Stimulated activated CD4-positive, alpha-beta T cell treated with anti-CD3 and anti-CD28 coated beads, Interleukin-12 subunit alpha, Interleukin-12 subunit beta, amount 100 ng/mL, for 24 hours (primary cell): ENCODE data around the gene SNX5.
"Not testable (repeated sequence)": the region's sequence is repeated elsewhere in the genome, so short reads cannot be mapped to it uniquely, and the experiment has no call there.

Experiments used
- DNase-seq, 2 experiments: peaks; one replicate each; pipeline ENCODE4 v3.0.0-alpha.2; 2020; ENCODE audit warnings: low read depth in 2 of 2

SNX5 gene

DNA sequence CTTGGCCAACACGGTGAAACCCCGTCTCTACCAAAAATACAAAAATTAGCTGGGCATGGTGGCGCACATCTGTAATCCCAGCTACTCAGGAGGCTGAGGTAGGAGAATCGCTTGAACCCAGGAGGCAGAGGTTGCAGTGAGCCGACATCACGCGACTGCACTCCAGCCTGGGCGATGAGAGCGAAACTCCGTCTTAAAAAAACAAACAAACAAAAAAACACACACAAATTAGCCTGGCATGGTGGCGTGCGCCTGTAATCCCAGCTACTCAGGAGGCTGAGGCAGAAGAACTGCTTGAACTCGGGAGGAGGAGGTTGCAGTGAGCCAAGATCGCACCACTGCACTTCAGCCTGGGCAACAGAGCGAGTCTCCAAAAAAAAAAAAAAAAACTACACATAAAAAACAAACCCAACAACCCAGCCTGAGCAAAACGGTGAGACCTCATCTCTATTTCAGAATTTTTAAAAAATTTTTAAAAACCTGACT is 8.2 kb downstream of the SNX5 start:
- not testable (repeated sequence) for DNase-seq

DNA sequence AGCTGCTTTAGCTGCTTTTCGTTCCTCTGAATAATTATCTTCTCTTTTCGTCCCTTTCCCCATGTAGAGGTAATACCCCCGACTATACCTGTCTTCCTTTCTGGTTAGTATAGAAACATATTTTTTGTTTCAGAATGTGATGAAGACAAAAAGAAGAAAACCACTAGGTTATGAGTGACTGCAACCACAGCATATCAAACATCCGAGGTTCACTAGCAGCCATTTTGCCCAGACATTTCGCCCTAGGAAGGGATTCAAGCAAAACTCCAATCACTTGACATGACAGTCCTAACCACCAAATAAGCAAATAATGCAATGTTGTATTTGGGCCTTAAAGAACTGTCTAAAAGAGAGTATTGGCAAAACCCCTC is 9.4 kb downstream of the SNX5 start:
- DNase-seq: no peak

DNA sequence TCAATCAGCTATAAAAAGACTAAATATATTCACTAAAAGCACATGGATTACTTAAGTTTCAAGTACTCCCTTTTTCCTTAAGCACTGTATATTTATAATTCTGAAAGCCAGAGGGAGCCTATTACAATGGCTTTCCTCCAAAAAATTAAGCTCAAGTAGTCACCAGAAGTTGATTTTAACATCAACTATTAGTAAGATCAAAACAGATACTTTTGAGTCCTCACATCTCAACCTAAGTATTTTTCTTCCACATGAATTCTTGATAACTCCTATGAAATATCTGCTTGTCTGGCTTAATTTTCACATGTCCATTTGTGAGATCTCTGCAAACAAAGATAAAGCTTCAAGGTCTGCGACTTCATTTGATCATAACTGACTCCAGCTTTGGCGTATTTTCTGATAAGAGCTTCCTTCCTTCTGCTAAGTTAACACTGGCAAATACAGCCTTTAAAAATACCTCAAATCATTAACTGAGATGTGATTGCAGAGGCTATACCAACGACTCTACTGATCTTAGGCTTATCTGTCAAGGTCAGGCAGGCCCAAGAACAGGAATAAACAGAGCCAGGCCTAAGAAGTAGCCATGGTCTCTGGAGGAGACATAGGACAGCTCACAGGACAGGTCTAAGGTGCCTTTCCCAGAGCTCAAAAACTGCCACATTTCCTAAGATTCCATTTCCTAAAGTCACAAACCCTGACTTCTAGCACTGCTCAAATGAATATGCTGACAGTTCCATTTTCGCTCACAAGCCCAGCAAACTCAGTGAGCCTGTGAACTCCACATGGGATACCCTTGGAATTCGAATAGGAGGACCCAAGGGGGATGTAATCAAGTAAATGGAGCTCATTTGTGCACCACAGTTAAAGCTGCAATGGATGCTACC is 10.0 kb downstream of the SNX5 start:
- DNase-seq: no peak

DNA sequence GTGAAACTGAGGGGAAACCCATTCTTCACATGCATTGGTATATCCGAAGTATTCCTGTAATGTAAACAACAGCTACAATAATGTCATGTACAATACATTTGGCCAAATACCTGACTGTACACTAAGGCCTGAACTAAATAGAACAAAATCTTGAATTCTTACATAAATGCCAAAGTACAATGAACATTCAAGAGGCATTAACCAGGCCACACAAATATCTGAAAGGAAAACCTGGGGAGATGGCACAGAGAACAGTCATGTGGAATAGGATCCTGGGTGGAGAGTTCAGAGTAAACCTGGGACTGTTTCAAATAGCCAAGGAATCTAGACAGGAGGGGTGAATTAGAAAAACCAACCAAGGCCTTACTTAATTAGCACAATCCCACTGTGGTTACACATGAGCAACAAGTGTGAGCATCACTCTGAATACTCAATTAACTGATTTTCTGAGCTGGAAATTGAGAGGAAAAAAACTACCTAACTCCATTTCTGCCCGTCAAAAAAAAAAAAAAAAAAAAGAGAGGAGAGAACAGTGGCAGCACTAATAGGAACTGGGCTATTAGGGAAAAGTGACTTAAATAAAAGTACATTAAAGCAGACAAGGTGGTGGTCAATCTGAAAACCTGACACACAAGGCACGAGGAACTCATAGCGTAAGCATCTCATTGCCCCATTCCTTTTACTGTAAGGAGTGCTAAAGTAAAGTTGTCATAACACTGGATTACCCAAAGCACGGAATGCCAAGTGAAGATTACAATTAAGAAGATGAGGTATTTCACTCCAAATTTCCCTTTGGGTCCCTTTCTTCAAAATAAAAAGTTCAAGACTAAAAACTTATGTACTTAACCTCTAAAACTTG is 10.9 kb downstream of the SNX5 start:
- no peak for DNase-seq

- no peak for DNase-seq
These were observed 12.4 kb downstream of the SNX5 start for GRCh38 chr20:17956099-17956685.

DNA sequence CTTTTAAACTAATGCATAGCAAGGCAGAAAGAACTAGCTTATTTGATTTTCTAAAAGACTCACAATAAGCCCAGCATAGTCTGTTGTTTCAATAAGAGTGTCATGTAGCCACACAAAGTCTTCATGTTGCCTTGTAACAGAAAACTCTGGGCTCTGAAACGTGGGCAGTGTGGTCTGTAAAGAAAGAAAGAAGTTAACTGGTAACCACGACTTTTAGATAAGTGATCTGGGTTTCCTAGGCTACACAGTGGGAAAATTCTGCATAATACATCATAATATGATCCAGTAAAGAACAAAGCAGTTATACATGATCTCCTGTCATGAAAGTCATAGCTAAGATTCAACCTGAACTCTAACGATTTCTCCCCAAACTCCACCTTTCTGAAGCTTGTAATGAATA is 13.3 kb downstream of the SNX5 start:
- DNase-seq: no peak

DNA sequence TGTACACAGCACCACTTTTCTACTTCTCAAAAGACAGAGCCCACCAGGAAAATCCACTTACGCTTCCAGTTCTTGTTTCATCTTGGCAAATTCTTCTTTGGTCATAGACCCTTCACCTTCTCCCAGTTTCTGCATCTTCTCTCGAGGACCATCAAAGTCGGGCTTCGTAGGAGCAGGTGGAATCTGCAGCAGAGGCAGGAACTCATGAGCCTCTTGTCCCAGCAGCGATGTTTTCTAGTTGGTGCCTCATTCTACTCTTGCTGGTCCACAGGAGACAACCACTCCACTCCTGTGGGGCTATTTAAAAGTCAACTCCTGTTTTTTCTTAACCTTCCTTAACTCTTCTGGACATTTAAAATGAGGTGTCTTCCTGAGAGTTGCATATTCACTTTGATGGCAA is 14.7 kb downstream of the SNX5 start:
- no peak for DNase-seq

DNA sequence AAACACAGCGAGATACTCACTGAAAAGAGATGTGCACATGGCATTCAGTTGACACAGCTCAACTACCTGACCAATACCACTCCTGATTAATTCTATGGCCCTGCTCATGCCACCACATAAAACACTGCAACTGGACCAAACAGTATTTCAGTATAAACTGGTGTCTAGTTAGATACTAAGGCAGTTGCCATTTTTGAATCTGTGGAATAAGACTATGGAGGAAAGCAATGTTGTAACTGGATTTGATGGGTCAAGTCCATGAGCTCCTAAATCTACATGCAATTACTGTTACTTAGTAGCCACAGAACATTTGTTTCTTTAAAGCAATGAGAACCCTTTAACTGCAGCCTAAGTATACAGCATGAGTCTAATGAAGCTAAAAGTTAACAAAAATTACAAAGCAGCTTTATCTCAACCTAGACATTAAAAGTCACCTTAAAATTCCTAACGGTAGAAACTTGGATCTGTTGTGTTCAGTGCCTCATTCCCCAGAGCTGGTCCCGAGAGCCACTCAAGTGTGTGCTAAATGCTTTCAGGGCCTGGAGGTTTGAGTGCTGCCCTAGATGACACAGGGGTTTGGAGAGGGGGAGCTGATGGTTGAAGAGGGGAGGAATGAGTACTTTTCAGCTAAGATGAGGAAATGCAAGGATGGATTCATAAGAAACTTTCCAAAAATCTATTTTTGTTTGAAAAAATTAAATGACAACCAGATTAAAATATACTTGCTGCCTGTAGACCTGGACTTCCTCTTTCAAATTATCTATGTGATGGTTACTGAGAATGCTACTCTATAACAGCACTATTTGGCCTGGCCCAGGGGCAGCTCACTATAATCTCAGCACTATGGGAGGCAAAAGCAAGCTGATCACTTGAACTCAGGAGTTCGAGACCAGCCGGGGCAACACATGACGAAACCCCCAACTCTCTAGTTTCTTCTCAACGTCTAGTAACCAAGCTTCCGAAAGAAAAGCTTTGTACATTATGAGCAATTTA is 15.6 kb downstream of the SNX5 start:
- no peak for DNase-seq

- DNase-seq: no peak
These were observed 17.3 kb downstream of the SNX5 start for GRCh38 chr20:17951323-17951722.

DNA sequence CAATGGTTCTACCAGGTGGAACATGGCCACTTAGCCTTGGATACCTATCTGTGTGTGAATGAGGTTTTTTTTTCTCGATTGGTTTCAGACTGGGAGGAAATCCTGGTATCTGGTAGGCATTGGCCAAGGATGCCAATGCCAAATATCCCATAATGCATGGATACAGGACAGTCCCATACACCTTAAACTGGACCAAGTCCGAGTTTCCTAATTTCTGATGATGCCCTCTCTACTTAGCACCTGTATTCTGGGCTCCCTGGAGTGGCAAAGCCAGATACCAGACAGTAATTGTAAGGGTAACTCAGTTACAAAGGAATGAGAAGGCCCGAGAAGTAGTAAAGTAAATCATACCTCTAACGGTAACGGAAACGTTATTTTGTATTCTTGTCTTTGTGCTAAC is 17.9 kb downstream of the SNX5 start:
- no peak for DNase-seq

DNA sequence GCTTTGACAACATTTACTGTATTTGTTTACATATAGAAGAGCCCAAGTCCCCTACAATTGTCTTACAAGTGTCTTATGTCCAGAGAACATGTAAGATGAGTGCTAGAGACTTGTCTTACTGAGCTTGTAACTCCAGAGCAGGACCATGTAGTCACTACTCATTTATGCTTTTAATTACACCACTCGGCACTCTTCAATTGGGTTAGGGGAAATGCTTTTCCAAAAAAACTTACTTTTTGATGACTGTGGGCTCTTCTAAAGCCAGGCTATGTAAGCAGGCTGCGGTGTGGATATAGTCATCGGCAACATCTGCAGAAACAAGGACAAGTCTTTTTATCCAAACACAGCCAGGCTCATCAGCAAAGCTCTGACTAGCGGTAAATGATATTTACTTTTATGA is 18.7 kb downstream of the SNX5 start:
- no peak for DNase-seq

- DNase-seq: no peak
These were observed 20.2 kb downstream of the SNX5 start for GRCh38 chr20:17948442-17948841.

GRCh38 chr20:17947474-17947815 is 21.1 kb downstream of the SNX5 start:
- no peak for DNase-seq

DNA sequence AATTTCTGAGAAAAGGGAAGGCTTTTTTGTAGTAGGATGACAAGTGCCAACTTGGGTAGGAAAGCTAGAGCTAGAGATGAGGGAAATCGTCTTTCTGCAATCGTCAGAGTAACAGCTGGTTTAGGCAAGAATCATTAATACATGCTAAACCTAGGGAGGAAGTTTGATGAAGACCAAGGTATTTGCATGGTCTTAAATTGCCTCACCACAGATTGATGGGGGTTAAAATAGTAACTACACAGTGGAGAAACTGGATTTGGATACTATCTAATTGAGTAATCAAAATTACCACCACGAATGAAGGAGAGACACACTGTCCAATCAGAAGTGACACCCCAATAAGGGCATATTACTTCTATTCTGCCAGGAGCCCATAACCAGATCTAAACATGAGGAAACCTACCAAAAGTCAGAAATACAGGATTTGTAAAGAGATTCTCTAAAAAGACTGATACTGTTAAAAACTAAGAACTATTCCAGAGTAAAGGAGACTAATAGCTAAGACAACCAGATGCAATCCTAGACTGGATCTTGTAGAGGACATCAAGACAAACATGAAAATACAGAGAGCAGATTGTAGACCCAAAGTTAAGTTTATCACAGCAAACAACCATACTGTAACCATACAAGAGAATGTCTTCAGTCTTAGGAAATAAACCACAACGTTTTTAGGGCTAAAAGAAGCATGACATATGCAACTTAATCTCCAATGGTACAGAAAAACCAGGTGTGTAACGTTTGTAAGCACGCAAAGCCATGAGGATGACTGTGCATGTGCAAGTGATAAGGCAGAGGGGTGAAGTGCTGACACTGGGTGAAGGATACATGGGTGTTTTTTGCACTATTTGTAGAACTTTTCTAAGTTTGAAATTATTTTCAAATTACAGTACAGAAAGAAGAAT is 21.8 kb downstream of the SNX5 start:
- DNase-seq: no peak

GRCh38 chr20:17946040-17946439 is 22.6 kb downstream of the SNX5 start:
- DNase-seq: no peak

DNA sequence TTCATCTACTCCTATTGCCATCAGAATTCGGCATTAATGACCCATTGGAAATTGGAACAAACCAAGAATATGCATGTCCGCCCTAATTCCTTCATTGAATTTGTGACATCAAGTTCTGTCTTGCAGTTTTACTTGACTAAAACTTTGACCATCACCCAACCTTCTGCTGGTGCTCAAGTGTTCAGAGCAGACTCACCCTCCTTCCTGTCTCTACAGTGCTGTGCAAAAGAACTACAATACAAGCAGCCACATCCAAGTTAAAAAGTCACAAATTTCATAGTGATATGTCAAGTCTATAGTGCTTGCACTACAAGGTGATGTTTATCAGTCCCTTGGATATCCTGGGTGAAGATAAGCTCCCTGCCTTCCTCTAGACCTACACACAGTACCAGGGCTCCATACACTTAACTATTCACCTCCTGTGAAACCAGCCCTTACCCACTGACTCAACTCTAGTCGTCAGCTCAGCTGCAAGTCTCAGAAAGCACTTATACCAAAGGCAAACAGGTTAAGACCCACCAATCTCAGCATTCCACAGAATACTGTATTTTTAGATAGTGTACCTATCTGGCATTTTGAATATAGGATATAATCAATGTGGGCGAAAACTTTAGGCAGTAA is 23.6 kb downstream of the SNX5 start:
- DNase-seq: no peak

- DNase-seq: no peak
These were observed 25.3 kb downstream of the SNX5 start for GRCh38 chr20:17943343-17943742.

DNA sequence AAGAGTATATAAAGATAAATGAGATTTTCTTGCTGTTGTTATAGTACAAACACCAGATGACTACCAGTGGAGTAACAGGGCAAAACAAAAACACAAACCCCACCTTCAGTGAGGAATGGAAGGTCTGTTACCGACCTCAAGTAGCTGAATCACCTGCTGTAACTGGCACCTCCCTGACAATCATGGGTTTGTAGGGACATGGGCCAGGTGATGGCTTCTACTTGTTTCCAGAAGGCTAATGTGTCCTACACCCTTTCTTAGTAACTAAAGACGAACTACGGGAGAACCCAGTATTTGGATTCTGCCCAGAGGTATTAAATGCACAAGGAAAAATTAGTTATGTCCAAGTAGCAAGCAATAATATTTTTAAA is 26.8 kb downstream of the SNX5 start:
- DNase-seq: no peak

DNA sequence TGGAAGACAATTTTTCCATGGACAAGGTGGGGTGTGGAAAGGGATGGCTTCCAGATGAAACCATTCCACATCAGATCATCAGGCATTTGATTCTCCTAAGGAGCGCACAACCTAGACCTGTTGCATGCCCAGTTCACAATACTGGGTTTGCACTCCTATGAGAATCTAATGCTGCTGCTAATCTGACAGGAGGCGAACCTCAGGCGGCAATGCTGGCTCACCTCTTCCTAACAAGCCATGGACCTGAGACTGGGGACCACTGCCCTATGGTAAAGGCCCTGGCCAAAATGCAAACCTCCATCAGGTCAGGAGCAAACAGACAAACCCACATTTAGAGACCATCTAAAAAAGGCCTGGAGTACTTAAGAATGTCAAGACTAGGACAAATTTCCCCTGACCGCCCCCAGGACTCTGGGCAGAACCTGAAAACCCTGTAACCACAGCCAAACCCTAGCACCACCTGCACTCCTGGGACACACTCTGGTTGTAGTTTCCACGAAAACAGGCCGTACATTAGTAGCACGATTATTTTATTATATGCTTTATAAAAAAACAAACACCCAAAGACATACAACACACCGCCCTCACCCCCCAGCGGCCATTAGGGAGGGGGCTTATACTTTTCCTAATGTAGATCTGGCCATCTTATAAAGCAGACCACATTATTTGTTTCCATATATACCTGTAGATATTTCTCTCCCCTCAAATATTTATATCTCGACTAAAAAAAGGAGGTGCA is 27.3 kb downstream of the SNX5 start:
- no peak for DNase-seq
